K562 (cell line): Measurements from ENCODE around the gene ENTPD5.

ENCODE experiments used
- ARID2 ChIP-seq: fragments of 450-650 bp; IDR thresholded peaks from 2 replicates; pipeline ENCODE4 v1.6.1; 2017; ENCODE audit warnings: antibody characterized with exemption, mild to moderate bottlenecking
- ARNT ChIP-seq, 2 experiments: fragments of 450-650 bp; IDR thresholded peaks; 2 replicates each; pipeline ENCODE4 v1.6.1; 2016; ENCODE audit warnings: mild to moderate bottlenecking in 1 of 2
- EP300 ChIP-seq: IDR thresholded peaks from 2 replicates; pipeline ENCODE4 v1.6.1; 2012; ENCODE audit warnings: low read length, improper control_type of control experiment
- KLF10 ChIP-seq: fragments of 250-450 bp; sonication (Bioruptor Pico); IDR thresholded peaks from 2 replicates; pipeline ENCODE4 v1.6.1; 2021; ENCODE audit warnings: matching md5 sums
- MAFK ChIP-seq: IDR thresholded peaks from 2 replicates; pipeline ENCODE4 v1.6.1; 2011; ENCODE audit warnings: low read length, improper control_type of control experiment
- PTBP1 ChIP-seq: fragments of 200-400 bp; formaldehyde crosslinking; IDR thresholded peaks from 2 replicates; pipeline ENCODE4 v1.6.1; 2017; ENCODE audit warnings: low read depth, low read length
- TF ChIP-seq, protein P1 (sequence below), 3 experiments: IDR thresholded peaks in 2 of 3; conservative IDR thresholded peaks in 1 of 3; 2 replicates each; pipeline ENCODE4 v1.5.1; 2011 to 2012; ENCODE audit warnings: low read length in 3 of 3, mild to moderate bottlenecking in 3 of 3, control low read depth in 2 of 3, improper control_type of control experiment in 1 of 3, inconsistent platforms in 1 of 3, low read depth in 1 of 3, mixed read lengths in 1 of 3, moderate library complexity in 1 of 3; ENCODE audit not compliant: insufficient read depth in 2 of 3
- TF ChIP-seq, protein P2 (sequence below): sonication (generic); formaldehyde crosslinking; IDR thresholded peaks from 2 replicates; pipeline ENCODE4 v1.8.1; 2022; ENCODE audit warnings: missing genetic modification reagents

DNA sequence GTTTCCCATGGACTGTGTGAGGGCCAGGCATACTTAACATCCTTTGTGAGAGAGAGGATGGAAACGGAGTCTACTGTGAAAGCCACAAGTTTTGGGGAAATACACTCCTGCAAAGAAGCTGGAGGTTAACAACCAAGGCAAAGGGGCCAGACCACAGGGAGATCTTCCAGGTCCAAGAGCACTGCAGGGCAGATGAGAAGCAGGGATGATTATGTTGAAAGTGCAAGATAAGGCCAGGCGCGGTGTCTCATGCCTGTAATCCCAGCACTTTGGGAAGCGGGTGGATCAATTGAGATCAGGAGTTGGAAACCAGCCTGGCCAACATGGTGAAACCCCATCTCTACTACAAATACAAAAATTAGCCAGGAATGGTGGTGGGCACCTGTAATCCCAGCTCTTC is 53.9 kb downstream of the ENTPD5 start:
- TF ChIP-seq, protein P1, sequence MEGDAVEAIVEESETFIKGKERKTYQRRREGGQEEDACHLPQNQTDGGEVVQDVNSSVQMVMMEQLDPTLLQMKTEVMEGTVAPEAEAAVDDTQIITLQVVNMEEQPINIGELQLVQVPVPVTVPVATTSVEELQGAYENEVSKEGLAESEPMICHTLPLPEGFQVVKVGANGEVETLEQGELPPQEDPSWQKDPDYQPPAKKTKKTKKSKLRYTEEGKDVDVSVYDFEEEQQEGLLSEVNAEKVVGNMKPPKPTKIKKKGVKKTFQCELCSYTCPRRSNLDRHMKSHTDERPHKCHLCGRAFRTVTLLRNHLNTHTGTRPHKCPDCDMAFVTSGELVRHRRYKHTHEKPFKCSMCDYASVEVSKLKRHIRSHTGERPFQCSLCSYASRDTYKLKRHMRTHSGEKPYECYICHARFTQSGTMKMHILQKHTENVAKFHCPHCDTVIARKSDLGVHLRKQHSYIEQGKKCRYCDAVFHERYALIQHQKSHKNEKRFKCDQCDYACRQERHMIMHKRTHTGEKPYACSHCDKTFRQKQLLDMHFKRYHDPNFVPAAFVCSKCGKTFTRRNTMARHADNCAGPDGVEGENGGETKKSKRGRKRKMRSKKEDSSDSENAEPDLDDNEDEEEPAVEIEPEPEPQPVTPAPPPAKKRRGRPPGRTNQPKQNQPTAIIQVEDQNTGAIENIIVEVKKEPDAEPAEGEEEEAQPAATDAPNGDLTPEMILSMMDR (IDR thresholded peaks at IDR 0.05 in 2 of 3, conservative IDR thresholded peaks at IDR 0.05 in 1 of 3; ENCODE audit: insufficient read depth in 2 of 3, low read depth in 1 of 3, low read length in 3 of 3): no peak
- TF ChIP-seq ARNT (IDR thresholded peaks at IDR 0.05): no peak
- no peak for TF ChIP-seq EP300
- TF ChIP-seq, protein P2, sequence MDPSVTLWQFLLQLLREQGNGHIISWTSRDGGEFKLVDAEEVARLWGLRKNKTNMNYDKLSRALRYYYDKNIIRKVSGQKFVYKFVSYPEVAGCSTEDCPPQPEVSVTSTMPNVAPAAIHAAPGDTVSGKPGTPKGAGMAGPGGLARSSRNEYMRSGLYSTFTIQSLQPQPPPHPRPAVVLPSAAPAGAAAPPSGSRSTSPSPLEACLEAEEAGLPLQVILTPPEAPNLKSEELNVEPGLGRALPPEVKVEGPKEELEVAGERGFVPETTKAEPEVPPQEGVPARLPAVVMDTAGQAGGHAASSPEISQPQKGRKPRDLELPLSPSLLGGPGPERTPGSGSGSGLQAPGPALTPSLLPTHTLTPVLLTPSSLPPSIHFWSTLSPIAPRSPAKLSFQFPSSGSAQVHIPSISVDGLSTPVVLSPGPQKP (CRISPR knock-in tag): no peak
- TF ChIP-seq PTBP1: no peak
- no peak for TF ChIP-seq KLF10
- TF ChIP-seq MAFK: no peak
- no peak for TF ChIP-seq ARID2
